Fibroblast of the conjunctiva (primary cell): Measurements from ENCODE around the gene CBX3.
"Not testable (repeated sequence)": the region's sequence is repeated elsewhere in the genome, so short reads cannot be mapped to it uniquely, and the experiment has no call there.

Source experiments
- DNase-seq: peaks from one replicate; pipeline ENCODE4 v3.0.0-alpha.2; 2010; ENCODE audit warnings: low read depth

Gene CBX3

DNA sequence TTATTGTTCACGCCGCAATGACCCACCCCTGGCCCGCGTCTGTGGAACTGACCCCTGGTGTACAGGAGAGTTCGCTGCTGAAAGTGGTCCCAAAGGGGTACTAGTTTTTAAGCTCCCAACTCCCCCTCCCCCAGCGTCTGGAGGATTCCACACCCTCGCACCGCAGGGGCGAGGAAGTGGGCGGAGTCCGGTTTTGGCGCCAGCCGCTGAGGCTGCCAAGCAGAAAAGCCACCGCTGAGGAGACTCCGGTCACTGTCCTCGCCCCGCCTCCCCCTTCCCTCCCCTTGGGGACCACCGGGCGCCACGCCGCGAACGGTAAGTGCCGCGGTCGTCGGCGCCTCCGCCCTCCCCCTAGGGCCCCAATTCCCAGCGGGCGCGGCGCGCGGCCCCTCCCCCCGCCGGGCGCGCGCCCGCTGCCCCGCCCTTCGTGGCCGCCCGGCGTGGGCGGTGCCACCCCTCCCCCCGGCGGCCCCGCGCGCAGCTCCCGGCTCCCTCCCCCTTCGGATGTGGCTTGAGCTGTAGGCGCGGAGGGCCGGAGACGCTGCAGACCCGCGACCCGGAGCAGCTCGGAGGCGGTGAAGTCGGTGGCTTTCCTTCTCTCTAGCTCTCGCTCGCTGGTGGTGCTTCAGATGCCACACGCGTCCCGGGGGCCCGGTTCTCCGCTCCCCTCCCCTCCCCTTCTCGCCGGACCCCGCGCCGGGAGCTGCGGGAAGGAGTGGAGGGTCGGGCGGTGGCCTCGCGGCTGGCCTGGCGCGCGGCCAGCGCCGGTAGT, at the start of gene CBX3:
Gene CBX3 (plus strand): TSS at position 499 of the 772 bp plus-strand sequence. CDS start 1,254 bp downstream, outside the sequence.
- DNase-seq = peak; percentile 56

DNA sequence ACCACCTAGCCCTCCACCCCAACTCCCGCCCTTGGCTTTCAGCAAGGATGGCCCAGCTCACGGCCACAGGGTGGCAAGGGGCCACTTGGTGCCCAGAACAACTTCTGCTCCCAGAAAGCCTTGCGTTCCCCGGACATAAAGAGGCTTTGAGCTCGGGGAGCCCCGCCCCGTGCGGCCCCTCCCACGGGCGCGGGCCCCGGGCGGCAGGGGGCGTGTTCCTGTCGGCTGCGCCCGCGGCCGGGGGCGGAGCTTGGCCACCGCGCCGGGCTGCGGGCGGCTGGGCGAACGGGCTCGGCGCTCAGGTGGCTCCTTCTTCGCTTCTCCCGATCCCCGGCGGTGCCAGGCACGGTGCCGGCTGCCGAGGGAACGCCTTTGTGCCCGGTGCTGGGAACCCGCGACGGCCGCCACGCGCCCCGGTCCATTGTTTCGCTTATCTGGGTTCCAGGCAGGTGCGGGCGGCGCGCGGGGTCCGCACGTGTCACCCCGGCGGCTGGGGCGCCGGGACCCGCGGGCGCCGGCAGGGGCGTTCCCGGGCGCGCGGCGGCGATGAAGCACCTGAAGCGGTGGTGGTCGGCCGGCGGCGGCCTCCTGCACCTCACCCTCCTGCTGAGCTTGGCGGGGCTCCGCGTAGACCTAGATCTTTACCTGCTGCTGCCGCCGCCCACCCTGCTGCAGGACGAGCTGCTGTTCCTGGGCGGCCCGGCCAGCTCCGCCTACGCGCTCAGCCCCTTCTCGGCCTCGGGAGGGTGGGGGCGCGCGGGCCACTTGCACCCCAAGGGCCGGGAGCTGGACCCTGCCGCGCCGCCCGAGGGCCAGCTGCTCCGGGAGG, 49.4 kb upstream of the CBX3 start, which contains the start of gene NFE2L3:
Gene NFE2L3 (plus strand): TSS at position 246 of the 829 bp plus-strand sequence. CDS start 301 bp downstream, at position 547.
- DNase-seq = peak; percentile 27

DNA sequence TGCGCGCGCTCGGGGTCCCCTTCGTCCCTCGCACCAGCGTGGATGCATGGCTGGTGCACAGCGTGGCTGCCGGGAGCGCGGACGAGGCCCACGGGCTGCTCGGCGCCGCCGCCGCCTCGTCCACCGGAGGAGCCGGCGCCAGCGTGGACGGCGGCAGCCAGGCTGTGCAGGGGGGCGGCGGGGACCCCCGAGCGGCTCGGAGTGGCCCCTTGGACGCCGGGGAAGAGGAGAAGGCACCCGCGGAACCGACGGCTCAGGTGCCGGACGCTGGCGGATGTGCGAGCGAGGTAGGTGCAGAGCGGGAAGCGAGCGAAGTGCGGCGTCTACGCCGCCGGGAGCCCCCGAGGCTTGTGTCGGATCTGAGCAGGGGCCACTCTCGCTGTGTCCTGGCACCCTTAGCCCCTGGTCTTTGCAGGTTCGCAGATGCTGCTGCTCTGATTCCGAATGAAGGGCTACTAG, 48.7 kb upstream of the CBX3 start:
- DNase-seq = not testable (repeated sequence)

DNA sequence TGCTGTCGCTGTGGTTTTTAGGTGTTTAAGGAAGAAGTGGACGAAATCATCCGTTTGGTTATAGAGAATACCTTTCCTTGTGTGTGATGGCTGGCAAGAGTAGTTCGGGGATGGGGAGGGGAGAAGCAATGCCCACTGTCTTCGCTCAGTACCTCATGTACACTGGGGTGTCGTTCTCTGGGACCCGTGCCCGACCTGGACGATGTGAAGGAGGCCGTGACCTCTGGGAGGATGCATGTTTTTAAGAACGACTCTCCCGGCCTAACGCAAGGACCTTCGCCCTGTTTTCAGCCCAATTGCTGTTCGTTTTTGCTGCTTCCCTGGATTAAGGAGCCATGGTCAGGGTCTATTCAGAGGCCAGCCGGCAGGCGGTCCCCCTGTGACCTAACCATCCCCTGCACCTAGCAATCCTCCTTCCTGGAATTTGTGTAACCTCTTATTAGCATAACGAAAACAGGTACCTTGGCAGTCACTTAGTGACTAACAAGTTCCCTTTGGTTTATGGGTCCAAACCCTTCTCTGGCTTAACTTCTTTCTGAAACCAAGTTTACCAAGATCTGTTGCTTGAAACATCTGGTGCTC, 48.2 kb upstream of the CBX3 start:
- no peak for DNase-seq

DNA sequence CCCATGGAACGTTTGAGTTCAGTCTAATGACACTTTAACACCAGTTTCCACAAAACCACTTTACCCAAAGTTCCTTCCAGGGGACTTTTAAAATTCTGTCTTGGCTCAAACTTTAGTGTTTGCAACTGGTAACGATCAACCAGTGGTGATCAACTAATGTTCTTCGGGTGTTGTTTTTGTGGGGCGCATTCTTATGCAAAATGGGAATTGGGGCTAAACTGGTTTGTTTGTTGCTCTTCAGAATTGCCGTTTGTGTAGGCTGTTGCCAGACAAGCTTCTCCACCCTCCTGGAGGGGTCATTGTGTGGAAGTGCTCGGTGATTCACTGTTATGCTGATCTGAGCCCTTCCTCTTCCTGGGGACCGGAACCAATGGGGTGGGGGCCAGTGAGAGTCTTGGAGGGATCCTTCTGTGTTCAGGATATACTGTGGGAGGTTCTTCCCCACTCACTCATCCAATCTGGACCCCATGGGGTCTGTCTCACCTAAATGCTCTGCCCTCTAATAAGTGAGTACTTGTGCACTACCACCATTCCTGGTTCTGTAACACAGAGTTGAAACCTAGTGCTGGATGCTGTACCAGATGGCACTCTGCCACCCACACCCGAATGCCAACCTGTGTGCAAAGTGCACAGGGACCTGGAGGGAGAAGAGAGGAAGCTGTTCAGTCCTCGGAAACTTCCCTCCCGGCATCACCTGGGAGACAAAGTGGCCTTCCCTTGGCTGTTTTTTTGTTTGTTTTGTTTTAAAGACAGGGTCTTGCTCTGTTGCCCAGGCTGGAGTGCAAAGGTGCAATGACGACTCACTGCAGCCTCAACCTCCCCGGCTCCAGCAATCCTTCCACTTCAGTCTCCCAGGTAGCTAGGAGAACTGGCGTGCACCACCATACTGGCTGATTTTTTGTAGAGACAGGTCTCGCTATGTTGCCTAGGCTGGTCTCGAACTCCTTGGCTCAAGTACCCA, 47.4 kb upstream of the CBX3 start:
- no peak for DNase-seq

DNA sequence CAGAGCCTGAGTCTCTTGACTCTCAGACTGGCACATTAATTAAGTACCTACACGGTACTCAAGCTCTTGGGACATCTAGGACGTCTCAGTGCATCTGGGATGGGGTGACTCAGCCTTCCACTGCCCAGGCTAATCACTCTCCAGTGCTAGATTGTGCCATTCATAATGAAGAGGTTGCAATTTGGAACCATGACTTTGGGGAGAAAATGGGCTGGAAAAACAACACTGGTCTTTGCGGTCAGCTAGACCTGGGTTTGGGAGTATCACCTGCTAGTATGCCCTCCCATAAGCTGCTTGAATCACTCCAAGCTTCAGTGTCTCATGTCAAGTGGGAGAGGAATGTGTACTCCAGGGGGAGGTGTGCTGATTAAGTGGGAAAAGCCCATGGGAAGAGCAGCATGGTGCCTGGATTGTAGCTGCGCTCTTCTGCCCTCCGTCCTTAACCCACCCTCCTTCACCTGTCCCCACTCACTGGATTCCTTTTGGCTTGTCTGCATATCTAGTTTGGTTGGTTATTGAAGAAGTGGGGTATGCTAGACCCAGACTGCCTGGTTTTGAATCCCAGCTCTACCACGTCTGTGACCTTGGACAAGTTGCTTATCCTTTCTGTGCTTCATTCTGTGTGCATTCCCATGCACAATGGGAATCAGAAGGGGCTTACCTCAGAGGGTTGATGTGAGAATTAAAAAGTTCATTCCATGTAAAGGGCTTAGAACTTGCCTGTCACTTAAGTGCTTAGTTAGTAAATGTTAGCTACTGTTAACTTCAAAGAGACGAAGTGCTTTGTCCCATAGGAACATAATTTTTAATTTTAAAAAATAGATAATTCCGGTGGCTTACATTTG, 45.8 kb upstream of the CBX3 start:
- DNase-seq = no peak

DNA sequence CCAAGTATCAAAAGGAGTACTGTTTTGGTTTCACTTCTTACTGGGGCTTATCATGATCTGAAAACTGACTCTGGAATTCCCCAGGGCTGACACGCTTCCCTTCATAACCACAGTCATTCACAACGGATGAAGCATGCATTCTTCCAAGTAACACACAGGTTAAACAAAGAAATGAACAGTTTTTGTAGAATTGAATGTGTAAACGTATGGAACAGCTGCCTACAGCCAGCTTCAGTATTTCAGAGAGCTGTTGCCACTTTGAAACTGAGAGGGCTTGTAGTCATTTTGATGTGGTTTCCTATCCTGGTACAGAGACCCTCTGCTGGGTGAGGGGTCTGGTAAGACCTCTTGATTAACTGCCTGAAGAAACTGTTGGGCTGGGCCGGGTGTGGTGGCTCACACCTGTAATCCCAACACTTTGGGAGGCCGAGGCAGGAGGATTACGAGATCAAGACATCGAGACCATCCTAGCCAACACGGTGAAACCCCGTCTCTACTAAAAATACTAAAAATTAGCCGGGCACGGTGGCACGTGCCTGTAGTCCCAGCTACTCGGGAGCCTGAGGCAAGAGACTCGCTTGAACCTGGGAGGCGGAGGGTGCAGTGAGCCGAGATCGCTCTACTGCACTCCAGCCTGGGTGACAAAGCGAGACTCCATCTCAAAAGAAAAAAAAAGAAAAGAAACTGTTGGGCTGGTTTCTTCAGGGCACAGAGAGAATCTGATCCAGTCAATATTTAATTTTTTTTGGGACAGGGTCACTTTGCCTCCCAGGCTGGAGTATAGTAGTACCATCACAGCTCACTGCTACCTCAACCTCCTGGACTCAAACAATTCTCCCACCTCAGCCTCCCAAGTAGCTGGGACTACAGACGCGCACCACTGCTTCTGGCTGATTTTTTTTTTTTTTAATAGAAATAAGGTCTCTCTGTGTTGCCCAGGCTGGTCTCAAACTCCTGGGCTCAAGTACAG, 44.8 kb upstream of the CBX3 start:
- DNase-seq = peak; percentile 50

DNA sequence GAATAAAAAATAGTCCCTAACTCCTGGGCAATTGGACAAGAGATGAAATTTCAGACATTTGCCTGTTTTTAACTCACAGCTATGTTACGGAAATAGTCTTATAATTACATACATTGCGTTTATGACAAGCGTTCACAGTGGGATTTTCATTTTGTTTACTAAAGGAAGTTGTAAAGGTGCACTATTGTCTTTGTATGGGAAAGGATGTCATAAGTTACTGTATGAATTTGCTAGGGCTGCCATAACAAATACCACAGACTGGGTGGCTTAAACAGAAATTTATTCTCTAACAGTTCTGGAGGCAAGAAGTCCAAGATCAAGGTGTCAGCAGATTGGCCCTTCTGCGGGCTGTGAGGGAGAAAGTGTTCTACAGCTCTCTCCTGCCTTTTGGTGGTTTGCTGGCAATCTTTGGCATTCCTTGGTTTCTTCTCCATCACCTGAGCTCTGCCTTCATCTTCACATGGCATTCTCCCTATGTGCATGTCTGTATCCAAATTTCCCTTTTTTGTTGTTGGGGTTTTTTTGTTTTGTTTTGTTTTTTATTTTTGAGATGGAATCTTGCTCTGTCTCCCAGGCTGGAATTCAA, 43.9 kb upstream of the CBX3 start:
- DNase-seq = no peak

DNA sequence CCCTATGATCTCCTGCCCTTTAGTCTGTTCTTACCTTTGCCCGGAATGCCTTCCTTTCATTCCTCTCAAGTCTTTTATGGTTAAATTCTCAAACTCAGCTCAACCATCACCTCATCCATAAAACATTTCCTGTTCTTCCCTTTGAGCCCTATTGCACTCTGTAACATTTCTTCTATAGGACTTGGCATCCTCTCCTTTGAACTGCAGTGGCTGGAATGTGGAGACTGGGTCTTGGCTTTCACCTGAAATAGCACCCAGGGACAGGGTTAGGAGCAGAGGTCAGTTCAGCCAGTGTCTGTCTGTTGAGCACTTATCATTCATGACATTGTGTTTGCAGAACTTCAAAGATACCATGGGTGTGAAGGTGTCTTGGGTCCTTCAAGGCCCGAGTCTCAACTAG, 42.3 kb upstream of the CBX3 start:
- DNase-seq = no peak

DNA sequence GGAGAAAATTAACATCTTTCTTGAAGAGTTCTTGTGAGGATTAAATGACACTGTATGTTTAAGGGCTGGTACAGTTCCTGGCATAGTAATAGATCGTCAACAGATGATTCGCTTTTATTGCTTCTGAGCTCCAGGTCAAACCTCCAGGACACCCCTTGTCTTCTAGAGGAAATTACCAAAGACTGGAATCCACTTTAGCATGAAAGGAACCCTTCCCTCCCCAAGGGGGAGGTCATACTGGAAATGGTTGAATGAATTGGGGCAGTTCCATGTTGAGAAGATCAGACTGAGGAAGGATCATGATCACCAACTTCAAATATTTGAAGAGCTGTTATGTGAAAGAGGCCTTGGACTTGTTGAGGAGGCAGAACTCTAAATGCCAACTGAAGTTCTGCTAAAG, 40.6 kb upstream of the CBX3 start:
- DNase-seq = no peak

DNA sequence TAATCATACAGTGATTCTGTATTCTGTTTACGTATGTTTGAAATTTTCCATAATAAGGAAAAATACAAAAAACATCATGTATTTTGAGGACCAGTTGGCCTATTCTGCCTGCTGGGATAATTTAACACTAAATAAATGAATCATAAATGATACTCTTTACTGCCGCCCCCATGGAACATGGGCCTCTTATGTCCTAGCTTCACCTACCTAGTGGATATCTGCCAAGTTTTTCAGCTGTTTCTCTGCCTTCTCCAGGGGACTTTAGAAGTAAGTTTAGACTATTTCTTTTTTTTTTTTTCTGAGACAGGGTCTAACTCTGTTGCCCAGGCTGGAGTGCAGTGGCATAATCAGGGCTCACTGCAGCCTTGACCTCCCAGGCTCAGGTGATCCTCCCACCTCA, 39.1 kb upstream of the CBX3 start:
- no peak for DNase-seq

DNA sequence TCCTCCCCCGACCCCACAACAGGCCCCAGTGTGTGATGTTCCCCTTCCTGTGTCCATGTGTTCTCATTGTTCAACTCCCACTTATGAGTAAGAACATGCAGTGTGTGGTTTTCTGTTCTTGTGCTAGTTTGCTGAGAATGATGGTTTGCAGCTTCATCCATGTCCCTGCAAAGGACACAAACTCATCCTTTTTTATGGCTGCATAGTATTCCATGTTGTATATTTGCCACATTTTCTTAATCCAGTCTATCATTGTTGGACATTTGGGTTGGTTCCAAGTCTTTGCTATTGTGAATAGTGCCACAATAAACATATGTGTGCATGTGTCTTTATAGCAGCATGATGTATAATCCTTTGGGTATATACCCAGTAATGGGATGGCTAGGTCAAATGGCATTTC, 37.7 kb upstream of the CBX3 start:
- not testable (repeated sequence) for DNase-seq

DNA sequence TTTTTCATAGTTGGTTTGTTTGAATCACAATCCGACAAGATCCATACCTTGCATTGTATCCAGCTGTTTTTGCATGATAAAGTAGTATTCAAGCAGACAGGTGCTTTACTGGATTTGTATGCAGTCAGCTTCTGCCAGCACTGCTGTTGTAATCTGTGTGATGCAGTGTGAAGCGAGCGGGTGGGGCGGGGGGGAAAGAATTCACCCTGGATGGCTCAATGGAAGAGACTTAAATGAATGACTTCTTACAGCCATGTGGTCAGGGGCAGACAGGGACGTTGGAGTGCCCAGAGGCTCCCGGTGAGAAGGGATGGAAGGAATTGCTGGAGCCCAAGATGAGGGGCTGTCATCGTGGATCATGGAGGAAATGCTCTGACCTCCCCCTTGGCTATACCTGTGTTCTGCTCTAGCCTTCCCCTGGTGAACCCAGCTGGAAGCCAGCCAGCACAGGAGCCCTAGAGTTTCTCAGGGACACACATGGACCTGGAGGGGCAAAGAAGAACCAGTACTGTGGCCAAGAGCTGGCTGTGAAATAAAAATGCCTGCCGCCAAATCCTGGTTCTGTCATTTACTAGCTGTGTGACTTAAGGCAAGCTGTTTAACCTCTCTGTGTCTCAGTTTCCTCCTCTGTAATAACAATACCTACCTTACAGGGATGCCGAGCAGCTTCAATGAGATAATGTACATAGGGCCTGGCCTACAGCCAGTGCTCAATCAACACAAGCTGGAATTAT, 35.4 kb upstream of the CBX3 start:
- no peak for DNase-seq

DNA sequence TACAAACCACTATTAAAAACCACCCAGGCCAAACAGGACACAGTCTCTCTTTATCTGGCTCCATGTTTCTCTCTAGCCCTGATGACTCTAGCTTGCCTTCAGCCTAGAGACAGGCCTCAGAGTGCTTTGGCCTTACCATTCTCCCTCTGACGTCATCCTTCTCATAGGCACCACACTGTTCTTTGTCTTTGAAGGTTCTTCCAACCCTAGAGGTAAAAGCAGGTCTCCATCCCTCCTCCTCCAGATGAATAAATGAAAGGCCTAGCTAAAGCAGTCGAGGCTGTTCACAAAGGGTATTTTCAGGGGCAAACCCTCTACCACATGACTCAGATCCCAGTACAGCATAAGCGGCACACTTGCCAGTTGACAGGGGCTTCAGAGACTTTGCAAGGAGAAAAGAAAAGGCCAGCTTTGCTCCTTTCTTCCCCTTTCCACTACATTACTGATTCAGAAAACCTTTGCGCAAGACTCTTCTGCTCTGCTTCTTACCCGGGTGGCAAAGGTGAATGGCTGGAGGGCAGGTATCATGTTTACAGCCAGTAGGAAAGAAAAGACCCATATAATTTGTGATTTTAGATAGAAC, 34.8 kb upstream of the CBX3 start:
- DNase-seq = no peak

DNA sequence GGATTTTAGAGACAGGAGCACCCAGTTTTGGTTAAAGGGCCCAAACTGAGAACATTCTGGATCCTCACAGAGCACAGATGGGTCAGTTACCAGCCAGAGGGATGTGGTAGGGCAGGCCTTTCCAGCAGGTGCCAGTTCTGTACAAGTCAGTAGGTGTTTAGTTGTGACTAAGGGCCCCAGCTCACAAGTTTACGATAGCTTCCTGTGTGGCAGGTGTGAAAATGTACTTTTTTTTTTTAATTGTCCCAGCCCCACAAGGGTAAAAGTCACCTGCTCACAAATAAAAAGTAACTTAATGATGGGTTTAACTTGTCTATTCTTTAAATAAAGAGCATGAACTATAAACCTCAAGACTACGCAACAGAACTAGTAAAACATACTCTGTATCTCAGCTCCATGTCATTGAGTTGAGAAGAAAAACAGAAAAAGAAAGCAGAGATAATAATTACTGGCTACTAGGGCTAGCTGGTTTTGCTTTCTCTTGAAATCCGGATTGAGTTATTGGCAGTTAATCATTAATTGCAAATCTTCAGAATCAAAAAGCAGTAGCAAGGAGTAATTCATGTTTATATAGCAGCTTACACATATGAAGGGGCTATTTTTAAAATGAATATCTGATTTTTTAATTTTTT, 34.1 kb upstream of the CBX3 start:
- no peak for DNase-seq

DNA sequence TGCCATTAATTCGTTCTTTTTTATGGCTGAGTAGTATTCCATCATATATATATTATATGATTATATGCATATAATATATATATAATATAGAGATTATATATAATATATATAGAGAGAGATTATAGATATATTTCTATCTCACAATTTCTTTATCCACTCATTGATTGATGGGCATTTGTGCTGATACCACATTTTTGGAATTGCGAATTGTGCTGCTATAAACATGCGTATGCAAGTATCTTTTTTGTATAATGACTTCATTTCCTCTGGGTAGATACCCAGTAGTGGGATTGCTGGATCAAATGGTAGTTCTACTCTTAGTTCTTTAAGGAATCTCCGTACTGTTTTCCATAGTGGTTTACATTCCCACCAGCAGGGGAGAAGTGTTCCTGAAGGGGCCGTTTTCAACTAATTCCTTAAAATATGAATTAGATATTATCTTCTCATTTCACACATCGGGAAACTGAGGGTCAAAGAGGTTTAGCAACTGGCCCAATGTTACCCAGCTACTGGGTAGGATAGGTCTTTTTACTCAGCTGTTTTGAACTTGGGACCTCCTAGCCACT, 33.0 kb upstream of the CBX3 start:
- no peak for DNase-seq

DNA sequence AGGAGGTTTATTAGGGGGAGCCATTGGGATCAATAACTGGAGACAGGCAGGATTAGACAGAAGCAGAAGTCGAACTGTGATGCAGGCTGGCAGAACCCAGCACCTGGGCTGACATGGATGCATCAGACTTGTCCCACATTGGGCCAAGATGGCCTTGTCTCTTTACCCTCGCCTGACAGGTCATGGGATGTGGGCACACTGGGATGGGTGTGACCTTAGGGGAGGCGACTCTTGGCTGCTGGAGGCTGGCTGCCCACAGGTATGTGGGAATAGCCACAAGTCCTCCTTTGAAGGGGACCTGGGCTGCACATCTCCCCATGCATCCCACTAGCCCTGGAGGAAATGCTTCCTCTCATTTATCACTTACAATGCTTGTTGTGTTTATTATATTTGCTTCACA, 32.3 kb upstream of the CBX3 start:
- no peak for DNase-seq
